Panc1 (cell line): ENCODE results near the gene LAMB4. TPM values are rescaled to one million over a fixed set of nuclear protein-coding genes. Genes with fewer than 3 reads are reported as not detected.

Experiments
- ATAC-seq: fragments of 200-7000 bp; cut with Tn5 transposase; 2 replicates; pipeline ENCODE4 v1.9.1; 2020; ENCODE audit warnings: mild to moderate bottlenecking, moderate library complexity
- BruUV-seq: library from RNA; stranded (reverse); fragments of 400-500 nt; replicated peaks from 2 replicates; lab custom pipeline; 2021; lab: Mats Ljungman, UMichigan
- CTCF ChIA-PET: fragments of 300-600 bp; sonication (Branson Sonifier 250); formaldehyde crosslinking; loops from one replicate; lab custom pipeline; 2022; ENCODE audit warnings: antibody characterized with exemption; lab: Charles Lee
- POLR2A ChIA-PET: fragments of 300-600 bp; sonication (Branson Sonifier 250); formaldehyde crosslinking; loops from one replicate; lab custom pipeline; 2022; ENCODE audit warnings: antibody characterized with exemption; lab: Charles Lee
- DNase-seq: peaks from one replicate; pipeline ENCODE4 v3.0.0-alpha.2; 2010; ENCODE audit warnings: low read depth, low spot score
- H3K27ac ChIP-seq: 2 replicates; pipeline ENCODE4 v1.5.1; 2011; ENCODE audit warnings: mild to moderate bottlenecking, low read length, inconsistent platforms
- H3K27me3 ChIP-seq: fragments of 200-500 bp; sonication (Bioruptor generic); 2 replicates; pipeline ENCODE4 v1.6.0; 2014; ENCODE audit warnings: low read length, inconsistent platforms; ENCODE audit not compliant: control insufficient read depth, insufficient read depth
- H3K36me3 ChIP-seq: fragments of 200-500 bp; sonication (Bioruptor generic); 2 replicates; pipeline ENCODE4 v1.5.1; 2014; ENCODE audit warnings: inconsistent platforms, mild to moderate bottlenecking, low read length, moderate library complexity; ENCODE audit not compliant: control insufficient read depth, insufficient read depth
- H3K4me1 ChIP-seq: 2 replicates; pipeline ENCODE4 v1.5.1; 2011; ENCODE audit warnings: inconsistent platforms, mild to moderate bottlenecking, low read length, moderate library complexity; ENCODE audit not compliant: control insufficient read depth, insufficient read depth
- H3K4me3 ChIP-seq, 2 experiments: 2 replicates each; pipeline ENCODE4 v1.5.1; 2011 to 2012; ENCODE audit warnings: low read depth in 2 of 2, low read length in 2 of 2, mild to moderate bottlenecking in 2 of 2, inconsistent platforms in 1 of 2, moderate library complexity in 1 of 2
- H3K9me3 ChIP-seq: fragments of 200-500 bp; sonication (Bioruptor generic); 2 replicates; pipeline ENCODE4 v1.5.1; 2014; ENCODE audit warnings: low read depth, mild to moderate bottlenecking, inconsistent platforms, low read length, moderate library complexity; ENCODE audit not compliant: control insufficient read depth, insufficient read depth
- POLR2AphosphoS5 ChIP-seq: IDR thresholded peaks from 2 replicates; pipeline ENCODE4 v1.6.1; 2012; ENCODE audit warnings: mild to moderate bottlenecking, low read depth, low read length, moderate library complexity
- SIN3A ChIP-seq: IDR thresholded peaks from 2 replicates; pipeline ENCODE4 v1.6.1; 2012; ENCODE audit warnings: low read depth, mild to moderate bottlenecking, low read length, moderate library complexity, borderline replicate concordance; ENCODE audit not compliant: insufficient read depth
- TCF7L2 ChIP-seq: IDR thresholded peaks from 2 replicates; pipeline ENCODE4 v1.6.1; 2011; ENCODE audit warnings: mild to moderate bottlenecking, low read depth, low read length, inconsistent platforms
- in situ Hi-C: cut with HindIII; loops from 2 replicates; pipeline ENCODE4 v1.10.0; 2016; ENCODE audit warnings: low sequenced_read_pairs, low pct_unique_long_range_greater_than_20kb
- intact Hi-C: fragments of 100-400 bp; cut with micrococcal nuclease; formaldehyde crosslinking; loops from one replicate; pipeline ENCODE4 v1.10.0; 2022; ENCODE audit not compliant: unreplicated experiment
- total RNA-seq: library from RNA; stranded (reverse); gene quantifications from one replicate; pipeline ENCODE4 v1.2.1, GENCODE V29; 2021; ENCODE audit not compliant: unreplicated experiment
- TF ChIP-seq, protein P1 (sequence below): fragments of 450-650 bp; IDR thresholded peaks from 2 replicates; pipeline ENCODE4 v1.5.1; 2017; ENCODE audit warnings: mild to moderate bottlenecking
- TF ChIP-seq, protein P2 (sequence below), 2 experiments: IDR thresholded peaks; 2 replicates each; pipeline ENCODE4 v1.6.1; 2011 to 2012; ENCODE audit warnings: low read depth in 2 of 2, control low read depth in 1 of 2, low read length in 1 of 2, mild to moderate bottlenecking in 1 of 2, moderate library complexity in 1 of 2; ENCODE audit not compliant: insufficient read depth in 1 of 2

The LAMB4 gene
- total RNA-seq, 1 experiment from 2014 or later: not detected

- CTCF ChIA-PET: no interaction called here
- intact Hi-C loops (no loop called here), in situ Hi-C loops (no loop called here)
- no peaks in the 10 kb centered on the region for H3K27me3 ChIP-seq
- H3K36me3 ChIP-seq: no peaks in the 10 kb centered on the region
- ATAC-seq (peak; percentile 50), DNase-seq (no peak)
- H3K4me1 ChIP-seq: peaks cover 2% of the 10 kb centered on the region; the same call in 1 of the 2 replicates
- H3K9me3 ChIP-seq: no peaks in the 10 kb centered on the region
- no TSS peak for BruUV-seq
- POLR2A ChIA-PET: no interaction called here
- H3K4me3 ChIP-seq: no peak overlapping the region
- TF ChIP-seq TCF7L2 (no peak), SIN3A (no peak), POLR2AphosphoS5 (no peak)
- TF ChIP-seq, protein P1, sequence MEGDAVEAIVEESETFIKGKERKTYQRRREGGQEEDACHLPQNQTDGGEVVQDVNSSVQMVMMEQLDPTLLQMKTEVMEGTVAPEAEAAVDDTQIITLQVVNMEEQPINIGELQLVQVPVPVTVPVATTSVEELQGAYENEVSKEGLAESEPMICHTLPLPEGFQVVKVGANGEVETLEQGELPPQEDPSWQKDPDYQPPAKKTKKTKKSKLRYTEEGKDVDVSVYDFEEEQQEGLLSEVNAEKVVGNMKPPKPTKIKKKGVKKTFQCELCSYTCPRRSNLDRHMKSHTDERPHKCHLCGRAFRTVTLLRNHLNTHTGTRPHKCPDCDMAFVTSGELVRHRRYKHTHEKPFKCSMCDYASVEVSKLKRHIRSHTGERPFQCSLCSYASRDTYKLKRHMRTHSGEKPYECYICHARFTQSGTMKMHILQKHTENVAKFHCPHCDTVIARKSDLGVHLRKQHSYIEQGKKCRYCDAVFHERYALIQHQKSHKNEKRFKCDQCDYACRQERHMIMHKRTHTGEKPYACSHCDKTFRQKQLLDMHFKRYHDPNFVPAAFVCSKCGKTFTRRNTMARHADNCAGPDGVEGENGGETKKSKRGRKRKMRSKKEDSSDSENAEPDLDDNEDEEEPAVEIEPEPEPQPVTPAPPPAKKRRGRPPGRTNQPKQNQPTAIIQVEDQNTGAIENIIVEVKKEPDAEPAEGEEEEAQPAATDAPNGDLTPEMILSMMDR: no peak
- TF ChIP-seq, protein P2, sequence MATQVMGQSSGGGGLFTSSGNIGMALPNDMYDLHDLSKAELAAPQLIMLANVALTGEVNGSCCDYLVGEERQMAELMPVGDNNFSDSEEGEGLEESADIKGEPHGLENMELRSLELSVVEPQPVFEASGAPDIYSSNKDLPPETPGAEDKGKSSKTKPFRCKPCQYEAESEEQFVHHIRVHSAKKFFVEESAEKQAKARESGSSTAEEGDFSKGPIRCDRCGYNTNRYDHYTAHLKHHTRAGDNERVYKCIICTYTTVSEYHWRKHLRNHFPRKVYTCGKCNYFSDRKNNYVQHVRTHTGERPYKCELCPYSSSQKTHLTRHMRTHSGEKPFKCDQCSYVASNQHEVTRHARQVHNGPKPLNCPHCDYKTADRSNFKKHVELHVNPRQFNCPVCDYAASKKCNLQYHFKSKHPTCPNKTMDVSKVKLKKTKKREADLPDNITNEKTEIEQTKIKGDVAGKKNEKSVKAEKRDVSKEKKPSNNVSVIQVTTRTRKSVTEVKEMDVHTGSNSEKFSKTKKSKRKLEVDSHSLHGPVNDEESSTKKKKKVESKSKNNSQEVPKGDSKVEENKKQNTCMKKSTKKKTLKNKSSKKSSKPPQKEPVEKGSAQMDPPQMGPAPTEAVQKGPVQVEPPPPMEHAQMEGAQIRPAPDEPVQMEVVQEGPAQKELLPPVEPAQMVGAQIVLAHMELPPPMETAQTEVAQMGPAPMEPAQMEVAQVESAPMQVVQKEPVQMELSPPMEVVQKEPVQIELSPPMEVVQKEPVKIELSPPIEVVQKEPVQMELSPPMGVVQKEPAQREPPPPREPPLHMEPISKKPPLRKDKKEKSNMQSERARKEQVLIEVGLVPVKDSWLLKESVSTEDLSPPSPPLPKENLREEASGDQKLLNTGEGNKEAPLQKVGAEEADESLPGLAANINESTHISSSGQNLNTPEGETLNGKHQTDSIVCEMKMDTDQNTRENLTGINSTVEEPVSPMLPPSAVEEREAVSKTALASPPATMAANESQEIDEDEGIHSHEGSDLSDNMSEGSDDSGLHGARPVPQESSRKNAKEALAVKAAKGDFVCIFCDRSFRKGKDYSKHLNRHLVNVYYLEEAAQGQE (IDR thresholded peaks at IDR 0.05; ENCODE audit: insufficient read depth in 1 of 2, low read depth in 2 of 2, low read length in 1 of 2): no peak
- H3K27ac ChIP-seq: no peak overlapping the region
Observed at GRCh38 chr7:108063520-108063933, 66.6 kb downstream of the LAMB4 start.

DNA sequence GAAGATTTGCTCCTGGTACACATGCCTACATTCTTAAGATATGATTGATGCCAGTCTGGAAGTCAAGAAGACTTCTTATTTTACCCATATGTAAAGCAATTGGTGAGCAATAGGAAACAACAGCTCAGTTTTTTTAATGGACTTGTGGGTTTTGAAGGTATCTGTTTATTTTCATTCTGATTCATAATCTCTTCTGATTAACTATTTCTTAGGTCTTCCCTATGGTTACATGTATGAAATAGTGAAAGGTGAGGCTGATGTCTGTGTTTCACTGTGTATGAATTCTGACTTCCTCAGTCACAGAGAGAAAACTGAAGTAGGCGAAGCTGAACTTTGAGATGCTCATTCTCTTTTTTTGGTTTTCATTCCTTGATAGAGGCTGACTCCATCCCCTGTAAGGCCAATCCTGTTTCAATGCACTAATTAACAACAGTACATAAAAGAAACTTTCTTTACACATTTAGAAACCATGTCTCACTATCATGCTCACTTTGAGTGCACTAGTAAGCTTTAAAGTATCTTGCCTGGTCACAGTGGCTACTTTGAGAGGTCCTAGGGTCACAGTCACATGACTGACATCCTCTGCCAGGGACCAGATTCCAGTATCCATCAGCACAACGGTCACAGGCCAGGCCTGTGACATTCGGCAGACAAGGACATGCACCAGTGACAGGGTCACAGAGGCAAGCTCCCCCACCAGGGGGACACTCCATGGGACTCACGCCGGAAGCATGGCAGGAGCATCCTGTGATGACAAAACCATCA is 67.7 kb downstream of the LAMB4 start:
- ChIA-PET POLR2A (no interaction called here), CTCF (no interaction called here)
- Histone ChIP-seq H3K4me1 (peaks cover 2% of the 10 kb centered on the region; the same call in 1 of the 2 replicates), H3K36me3 (no peaks in the 10 kb centered on the region), H3K4me3 (no peak overlapping the region), H3K27ac (no peak overlapping the region), H3K9me3 (no peaks in the 10 kb centered on the region), H3K27me3 (no peaks in the 10 kb centered on the region)
- no peak for ATAC-seq
- BruUV-seq: no TSS peak
- in situ Hi-C loops (no loop called here), intact Hi-C loops (no loop called here)
- TF ChIP-seq, protein P2 (IDR thresholded peaks at IDR 0.05; ENCODE audit: insufficient read depth in 1 of 2, low read depth in 2 of 2, low read length in 1 of 2): no peak
- TF ChIP-seq SIN3A: no peak
- TF ChIP-seq TCF7L2: no peak
- TF ChIP-seq, protein P1: no peak
- TF ChIP-seq POLR2AphosphoS5: no peak
- no peak for DNase-seq
